HL-60 (cell line): Measurements from ENCODE around the gene MTX3.

ENCODE experiments used
- POLR2AphosphoS5 ChIP-seq: IDR thresholded peaks from 2 replicates; pipeline ENCODE4 v1.6.1; 2012; ENCODE audit warnings: low read depth
- TF ChIP-seq, protein P1 (sequence below): IDR thresholded peaks from one replicate; pipeline ENCODE4 v1.5.1; 2011; ENCODE audit warnings: low read length, control low read depth, inconsistent platforms; ENCODE audit not compliant: insufficient read depth
- TF ChIP-seq, protein P2 (sequence below): IDR thresholded peaks from 2 replicates; pipeline ENCODE4 v1.6.1; 2012; ENCODE audit warnings: low read depth; ENCODE audit not compliant: insufficient replicate concordance

DNA sequence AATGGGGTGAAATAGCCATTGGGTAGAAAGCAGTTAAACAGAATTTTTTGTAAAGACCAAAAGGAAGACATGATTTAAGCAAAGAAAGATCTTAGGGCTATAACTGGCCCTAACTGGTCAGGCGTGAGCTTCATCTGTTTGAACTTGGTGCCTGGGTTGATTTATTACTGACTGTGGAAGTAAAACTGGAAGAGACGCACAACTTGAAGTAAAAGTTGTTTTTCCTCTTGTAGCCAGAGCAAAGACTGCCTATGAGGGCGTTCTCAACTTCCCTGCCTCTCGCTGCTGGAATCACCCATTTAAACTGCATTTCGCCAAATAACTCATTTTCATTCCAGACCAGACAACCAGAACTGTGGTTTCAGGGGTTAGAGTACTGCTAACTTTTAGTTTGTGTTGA, 45.6 kb upstream of the MTX3 start:
- TF ChIP-seq, protein P1, sequence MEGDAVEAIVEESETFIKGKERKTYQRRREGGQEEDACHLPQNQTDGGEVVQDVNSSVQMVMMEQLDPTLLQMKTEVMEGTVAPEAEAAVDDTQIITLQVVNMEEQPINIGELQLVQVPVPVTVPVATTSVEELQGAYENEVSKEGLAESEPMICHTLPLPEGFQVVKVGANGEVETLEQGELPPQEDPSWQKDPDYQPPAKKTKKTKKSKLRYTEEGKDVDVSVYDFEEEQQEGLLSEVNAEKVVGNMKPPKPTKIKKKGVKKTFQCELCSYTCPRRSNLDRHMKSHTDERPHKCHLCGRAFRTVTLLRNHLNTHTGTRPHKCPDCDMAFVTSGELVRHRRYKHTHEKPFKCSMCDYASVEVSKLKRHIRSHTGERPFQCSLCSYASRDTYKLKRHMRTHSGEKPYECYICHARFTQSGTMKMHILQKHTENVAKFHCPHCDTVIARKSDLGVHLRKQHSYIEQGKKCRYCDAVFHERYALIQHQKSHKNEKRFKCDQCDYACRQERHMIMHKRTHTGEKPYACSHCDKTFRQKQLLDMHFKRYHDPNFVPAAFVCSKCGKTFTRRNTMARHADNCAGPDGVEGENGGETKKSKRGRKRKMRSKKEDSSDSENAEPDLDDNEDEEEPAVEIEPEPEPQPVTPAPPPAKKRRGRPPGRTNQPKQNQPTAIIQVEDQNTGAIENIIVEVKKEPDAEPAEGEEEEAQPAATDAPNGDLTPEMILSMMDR, result no peak
- TF ChIP-seq POLR2AphosphoS5, result no peak
- TF ChIP-seq, protein P2, sequence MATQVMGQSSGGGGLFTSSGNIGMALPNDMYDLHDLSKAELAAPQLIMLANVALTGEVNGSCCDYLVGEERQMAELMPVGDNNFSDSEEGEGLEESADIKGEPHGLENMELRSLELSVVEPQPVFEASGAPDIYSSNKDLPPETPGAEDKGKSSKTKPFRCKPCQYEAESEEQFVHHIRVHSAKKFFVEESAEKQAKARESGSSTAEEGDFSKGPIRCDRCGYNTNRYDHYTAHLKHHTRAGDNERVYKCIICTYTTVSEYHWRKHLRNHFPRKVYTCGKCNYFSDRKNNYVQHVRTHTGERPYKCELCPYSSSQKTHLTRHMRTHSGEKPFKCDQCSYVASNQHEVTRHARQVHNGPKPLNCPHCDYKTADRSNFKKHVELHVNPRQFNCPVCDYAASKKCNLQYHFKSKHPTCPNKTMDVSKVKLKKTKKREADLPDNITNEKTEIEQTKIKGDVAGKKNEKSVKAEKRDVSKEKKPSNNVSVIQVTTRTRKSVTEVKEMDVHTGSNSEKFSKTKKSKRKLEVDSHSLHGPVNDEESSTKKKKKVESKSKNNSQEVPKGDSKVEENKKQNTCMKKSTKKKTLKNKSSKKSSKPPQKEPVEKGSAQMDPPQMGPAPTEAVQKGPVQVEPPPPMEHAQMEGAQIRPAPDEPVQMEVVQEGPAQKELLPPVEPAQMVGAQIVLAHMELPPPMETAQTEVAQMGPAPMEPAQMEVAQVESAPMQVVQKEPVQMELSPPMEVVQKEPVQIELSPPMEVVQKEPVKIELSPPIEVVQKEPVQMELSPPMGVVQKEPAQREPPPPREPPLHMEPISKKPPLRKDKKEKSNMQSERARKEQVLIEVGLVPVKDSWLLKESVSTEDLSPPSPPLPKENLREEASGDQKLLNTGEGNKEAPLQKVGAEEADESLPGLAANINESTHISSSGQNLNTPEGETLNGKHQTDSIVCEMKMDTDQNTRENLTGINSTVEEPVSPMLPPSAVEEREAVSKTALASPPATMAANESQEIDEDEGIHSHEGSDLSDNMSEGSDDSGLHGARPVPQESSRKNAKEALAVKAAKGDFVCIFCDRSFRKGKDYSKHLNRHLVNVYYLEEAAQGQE, result no peak
